ENCODE data around the gene RACK1.
"Not testable (repeated sequence)": the region's sequence is repeated elsewhere in the genome, so short reads cannot be mapped to it uniquely, and the experiment has no call there.

Gene RACK1

GRCh38 chr5:181243564-181244343, at the start of gene RACK1:
Gene RACK1 (minus strand): TSS chr5:181243906. CDS start chr5:181243800, 106 bp downstream.
- FAIRE-seq: no peak

GRCh38 chr5:181287331-181287730, 43.6 kb upstream of the RACK1 start:
- FAIRE-seq: not testable (repeated sequence)

- FAIRE-seq: not testable (repeated sequence)
These were observed 42.4 kb upstream of the RACK1 start for GRCh38 chr5:181285962-181286705.

- FAIRE-seq: not testable (repeated sequence)
These were observed 40.4 kb upstream of the RACK1 start for GRCh38 chr5:181283841-181284755.

- no peak for FAIRE-seq
These were observed 39.6 kb upstream of the RACK1 start for GRCh38 chr5:181283347-181283746.

- no peak for FAIRE-seq
These were observed 39.2 kb upstream of the RACK1 start for GRCh38 chr5:181282874-181283273.

- not testable (repeated sequence) for FAIRE-seq
These were observed 38.7 kb upstream of the RACK1 start for GRCh38 chr5:181282415-181282814.

GRCh38 chr5:181281984-181282316, 38.2 kb upstream of the RACK1 start:
- FAIRE-seq: no peak

- no peak for FAIRE-seq
These were observed 37.6 kb upstream of the RACK1 start for GRCh38 chr5:181281077-181281983.

GRCh38 chr5:181280251-181280762, 36.6 kb upstream of the RACK1 start:
- no peak for FAIRE-seq

GRCh38 chr5:181273433-181273744, 29.7 kb upstream of the RACK1 start:
- FAIRE-seq: not testable (repeated sequence)

- FAIRE-seq: no peak
These were observed 27.4 kb upstream of the RACK1 start for GRCh38 chr5:181271081-181271480.

GRCh38 chr5:181267907-181268306, 24.2 kb upstream of the RACK1 start:
- not testable (repeated sequence) for FAIRE-seq

- not testable (repeated sequence) for FAIRE-seq
These were observed 23.7 kb upstream of the RACK1 start for GRCh38 chr5:181267291-181267904.

GRCh38 chr5:181265092-181265671, 21.5 kb upstream of the RACK1 start:
- FAIRE-seq: no peak

GRCh38 chr5:181263633-181264032, 19.9 kb upstream of the RACK1 start:
- no peak for FAIRE-seq

- no peak for FAIRE-seq
These were observed 17.8 kb upstream of the RACK1 start for GRCh38 chr5:181261320-181262049.

GRCh38 chr5:181260720-181261319, 17.1 kb upstream of the RACK1 start, which contains the start of gene TRIM52:
Gene TRIM52 (minus strand): TSS chr5:181261143. CDS start chr5:181260813, 330 bp downstream.
- no peak for FAIRE-seq

- FAIRE-seq: no peak
These were observed 16.4 kb upstream of the RACK1 start for GRCh38 chr5:181259974-181260719.
